ENCODE results near the gene AMIGO2.

AMIGO2 gene

DNA sequence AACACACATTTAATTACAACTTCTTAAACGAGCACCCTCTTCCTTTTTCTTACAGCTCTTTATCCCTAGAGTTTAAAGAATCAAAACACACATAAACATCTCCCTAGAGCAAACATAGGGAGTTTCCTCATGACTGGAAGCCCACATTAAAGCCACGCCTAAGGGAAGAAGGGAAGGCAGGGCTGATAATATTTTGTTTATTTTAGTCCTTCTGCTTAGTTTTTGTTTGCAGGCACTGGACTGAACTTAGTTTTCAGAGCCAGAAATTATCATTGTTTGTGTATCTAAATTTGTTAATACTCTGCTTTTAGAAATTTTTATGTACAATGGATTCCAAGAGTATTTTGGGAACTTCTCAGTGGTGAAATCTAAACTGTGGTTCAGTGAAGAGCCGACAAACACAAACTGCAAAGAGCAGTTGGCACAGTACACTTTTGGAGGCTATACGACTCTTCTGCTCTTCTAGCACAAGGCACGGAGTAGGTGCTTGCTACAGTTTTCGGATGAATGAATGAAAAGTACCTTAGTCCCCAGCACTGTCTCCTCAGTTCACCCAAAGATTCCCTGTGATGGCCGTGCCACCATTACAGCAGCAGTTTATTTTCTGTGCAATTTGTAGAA lies 17.6 kb upstream of the AMIGO2 start:
- no peak for DNase-seq

DNA sequence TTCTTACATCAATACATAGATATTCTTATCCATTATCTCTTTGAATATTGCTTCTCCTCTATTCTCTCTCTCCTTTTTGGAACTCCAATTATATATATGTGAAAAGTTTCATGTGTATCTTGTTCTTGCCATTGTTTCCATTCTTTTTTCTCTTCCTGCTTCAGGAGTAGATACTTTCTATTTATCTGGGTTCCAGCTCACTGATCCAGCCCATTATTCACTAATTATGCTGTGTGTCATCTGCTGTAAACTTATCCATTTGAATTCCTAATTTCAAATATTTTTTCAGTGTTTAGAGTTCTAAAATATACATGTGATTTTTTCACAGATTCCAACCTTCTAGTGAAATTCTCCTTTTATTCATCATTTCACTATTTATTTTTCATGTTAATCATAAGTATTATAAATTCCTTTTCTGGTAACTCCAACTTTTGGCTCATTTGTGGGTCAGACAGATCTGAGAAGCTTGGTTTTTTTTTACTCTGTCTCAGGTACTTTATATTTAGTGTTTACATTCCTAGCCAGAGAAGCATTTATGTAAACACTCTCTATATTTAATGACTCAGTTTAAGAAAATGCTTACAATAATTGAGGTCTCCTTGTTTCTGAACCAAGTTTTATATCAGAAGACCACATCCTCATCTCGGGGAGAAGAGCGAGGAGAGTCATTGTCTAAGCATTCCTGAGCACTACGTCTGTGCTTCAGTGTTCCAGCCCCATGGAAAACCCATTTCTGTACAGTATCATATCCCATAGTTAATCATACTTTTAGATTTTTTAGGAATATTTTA lies 15.9 kb upstream of the AMIGO2 start:
- no peak for DNase-seq

DNA sequence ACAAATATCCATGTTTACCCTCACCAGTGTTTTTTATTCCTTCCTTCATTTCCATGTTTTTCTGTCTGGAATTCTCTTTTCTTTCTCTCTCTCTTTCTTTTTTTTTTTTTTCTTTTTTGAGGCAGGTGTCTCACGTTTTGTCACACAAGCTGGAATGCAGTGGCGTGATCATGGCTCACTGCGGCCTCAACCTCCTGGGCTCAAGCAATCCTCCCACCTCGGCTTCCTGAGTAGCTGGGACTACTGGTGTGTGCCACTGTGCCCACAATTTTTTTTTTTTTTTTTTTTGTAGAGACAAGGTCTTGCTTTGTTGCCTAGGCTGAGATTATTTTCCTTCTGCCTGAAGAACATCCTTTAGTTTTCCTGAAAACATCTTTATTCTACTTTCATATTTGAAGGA lies 15.0 kb upstream of the AMIGO2 start:
- no peak for DNase-seq

DNA sequence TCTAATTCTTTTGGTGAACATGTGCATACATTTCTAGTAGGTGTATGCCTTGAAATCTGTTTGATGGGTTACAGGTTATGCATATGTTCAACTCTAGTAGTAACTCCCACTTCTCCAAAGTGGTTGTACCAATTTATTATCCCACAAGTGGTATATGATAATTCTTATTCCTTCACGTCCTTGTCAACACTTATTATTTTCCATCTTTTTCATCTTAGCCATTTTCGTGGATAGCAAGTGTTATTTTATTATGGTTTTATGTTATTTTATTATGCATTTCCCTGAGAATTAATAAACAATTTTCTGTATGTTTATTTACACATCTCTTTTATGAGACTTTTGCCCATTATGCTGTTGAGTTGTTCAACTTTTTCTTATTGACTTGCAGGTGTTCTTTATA lies 11.2 kb upstream of the AMIGO2 start:
- DNase-seq = no peak

DNA sequence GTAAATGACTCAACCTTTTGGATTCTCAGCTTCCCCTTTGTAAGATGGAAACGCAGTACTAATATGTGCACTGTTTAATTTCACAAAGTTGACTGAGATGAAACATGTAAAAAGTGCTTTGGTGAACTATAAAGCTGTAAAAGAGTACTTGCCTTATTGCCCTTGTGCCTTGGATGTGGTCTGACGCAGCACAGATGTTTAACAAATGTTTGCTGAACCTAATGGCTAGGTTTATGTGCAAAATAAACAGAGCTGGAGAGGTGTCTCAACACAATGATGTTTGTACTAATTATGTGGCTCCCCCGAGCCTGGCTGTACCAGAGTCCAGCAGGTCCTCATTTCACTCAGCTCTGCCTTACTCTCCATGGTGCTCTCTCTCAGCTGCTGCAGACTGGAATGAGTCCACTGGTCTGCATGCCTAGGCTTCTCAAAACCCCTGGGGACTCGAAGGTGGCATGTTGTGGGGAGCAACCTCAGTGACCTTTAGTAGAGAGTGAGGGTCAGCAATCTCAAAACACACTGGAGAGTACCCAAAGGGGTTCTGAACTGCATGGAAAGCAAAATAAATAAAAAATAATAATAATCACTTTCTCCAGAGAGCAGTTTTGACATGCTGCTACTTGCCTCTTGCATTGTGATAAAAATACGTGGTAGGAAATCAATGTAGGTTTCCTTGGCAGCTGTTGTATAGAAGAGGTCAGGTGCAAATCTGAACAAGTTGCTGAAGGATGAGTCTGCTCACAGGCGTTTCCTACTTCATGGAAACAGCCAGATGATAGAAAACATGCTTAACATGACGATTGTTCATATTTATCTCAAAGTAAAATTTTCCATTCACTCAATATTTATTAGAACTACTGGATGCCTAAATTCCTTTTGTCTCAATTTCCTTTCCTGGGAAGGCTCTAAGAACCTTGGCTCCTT lies 8.5 kb upstream of the AMIGO2 start:
- no peak for DNase-seq

DNA sequence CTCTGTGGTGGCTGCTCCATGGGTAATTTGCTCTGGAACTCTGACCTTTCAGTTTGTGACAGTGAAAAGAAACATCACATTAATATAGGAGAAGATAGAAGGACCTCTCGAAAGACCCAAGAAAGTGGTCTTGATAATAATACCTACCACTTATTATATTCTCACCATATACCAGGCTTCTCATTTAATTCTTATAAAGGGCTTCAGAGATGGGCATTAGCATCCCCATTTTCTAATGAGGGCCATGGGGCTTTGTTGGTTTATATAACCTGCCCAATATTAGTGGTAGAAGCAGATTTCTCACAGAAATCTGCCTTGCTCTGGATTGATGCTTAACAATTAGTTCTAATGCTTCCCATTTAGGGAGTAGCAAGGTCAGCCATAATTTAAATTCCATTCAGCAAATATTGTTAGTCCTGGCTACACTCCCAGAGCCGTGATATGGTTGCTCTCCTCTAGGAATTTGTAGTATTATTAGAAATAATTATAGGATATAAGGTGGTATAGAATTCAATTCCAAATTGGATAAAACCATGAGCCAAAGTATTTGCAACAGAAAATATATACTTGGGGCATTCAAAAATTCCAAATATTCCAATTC lies 7.4 kb upstream of the AMIGO2 start:
- no peak for DNase-seq

DNA sequence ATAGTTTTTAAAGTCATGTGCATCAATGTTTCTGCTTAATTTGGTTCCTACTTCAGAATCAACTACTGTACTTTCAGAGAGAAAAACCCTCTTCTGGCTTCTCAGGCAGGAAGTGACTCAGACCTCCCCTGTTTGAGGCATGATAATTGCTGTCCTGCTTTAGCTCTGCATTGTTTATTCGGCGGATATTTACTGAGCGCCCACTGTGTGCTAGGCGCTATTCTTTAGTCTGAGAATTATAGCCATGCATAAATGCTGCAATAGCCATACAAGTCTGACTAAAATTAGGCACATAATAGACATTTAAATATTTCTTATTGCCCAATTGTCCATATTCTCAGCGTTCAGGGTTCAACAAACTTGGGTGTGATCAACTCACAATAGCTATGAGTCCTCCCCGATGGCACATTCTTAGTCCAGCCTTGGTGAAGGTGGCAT lies 6.1 kb upstream of the AMIGO2 start:
- peak; percentile 16 for DNase-seq

DNA sequence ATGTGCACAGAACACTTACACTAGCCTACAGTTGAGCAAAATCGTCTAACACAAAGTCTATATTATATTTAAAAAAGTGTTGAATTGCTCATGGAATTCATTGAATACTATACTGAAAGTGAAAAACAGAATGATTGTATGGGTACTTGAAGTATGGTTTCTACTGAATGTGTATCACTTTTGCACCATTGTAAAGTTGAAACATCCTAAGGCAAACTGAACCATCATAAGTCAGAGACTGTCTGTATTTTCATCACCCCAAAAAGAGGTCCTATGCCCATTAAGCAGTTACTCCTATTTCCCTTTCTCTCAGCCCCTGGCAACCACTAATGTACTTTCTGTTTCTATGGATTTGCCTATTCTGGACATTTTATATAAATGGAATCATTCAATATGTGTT lies 4.4 kb upstream of the AMIGO2 start:
- no peak for DNase-seq

DNA sequence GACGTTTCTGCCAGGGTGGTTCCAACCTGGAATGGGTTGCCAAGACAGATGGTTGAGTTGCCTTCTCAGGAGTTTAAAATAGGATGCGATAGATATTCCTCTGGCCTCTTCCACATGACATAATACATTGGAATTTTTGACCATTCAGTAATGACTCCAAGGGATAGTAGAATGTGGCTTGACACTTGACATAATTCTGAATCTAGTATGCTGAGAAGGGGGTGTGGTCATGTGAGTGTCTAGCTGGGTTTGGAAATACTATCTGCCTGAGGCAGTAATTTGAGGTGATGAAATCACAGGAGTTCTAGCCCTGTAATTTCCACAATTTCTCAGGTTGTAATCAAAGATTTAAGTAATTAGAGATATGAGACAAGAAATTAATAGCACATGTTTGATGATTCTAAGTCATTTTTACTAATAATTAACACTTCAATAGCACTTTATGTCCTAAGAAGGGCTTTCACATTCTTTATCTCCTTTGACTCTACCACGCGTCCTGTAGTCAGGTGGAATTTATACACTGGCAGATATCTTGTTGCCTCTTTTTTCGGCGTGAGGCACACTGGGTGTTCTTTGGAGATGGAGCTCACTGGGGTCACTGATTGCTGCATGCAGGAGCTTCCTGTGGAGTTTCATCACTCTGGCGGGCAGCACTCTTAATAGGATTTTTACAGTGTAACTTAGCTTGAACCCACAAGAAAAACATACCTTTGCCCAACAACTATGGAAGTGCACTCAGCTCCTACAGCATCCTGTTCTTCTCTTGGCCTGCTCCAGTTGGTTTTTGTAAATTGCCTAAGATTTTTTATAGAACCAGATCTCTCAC lies 3.2 kb upstream of the AMIGO2 start:
- no peak for DNase-seq

DNA sequence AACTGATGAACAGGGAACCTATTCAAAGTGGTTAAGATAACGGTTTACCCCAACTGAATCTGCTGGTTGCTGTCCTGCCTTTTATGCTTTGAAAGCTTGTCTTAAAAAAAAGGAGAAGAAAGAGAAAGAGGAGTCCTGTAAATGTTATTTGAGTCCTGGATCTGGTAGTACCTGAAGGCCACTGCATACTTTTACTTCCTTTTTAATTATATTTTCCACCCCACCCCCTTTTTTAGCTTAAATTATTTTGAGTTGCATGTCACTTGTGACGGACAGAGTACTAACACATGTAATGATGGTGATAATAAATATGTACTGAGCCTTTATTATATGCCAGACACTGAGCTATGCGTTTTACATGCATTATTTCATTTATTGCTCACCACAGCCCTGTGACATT lies 2.5 kb upstream of the AMIGO2 start:
- DNase-seq = no peak

DNA sequence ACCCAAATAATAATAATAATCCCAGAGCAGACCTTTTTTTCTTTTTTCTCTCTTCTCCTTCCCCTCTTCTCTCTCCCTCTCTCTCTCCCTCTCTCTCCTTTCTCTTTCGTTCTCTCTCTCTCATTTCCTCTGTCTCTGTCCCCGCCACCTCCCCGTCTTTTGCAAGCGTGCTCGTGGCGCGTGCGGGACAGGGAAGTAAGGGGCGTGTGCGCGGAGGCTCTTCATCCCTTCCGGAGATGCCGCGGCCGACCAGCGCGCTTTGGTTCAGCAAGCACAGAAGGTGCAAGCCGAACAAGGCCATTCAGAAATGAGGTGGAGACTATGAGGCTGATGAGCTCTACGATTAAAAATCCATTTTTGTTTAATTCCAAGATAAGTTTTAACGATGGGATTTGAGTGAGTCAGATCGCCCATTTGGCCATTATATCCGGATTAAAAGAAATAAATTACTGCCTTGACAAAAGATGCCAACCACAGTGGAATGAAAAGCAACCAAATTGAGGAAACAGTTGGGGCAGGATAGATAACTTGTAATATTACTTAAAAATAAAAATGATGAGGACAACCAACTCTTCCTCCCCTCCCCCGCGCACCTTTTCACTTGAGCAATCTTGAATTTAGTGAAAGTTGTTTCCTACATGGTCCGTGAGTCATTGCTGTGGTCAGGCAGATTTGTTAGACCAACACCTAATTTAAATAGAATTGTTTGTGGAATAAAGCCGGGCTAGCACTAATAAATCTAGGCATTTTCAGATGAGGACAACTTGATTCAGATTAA lies 1.2 kb upstream of the AMIGO2 start:
- peak; percentile 32 for DNase-seq

DNA sequence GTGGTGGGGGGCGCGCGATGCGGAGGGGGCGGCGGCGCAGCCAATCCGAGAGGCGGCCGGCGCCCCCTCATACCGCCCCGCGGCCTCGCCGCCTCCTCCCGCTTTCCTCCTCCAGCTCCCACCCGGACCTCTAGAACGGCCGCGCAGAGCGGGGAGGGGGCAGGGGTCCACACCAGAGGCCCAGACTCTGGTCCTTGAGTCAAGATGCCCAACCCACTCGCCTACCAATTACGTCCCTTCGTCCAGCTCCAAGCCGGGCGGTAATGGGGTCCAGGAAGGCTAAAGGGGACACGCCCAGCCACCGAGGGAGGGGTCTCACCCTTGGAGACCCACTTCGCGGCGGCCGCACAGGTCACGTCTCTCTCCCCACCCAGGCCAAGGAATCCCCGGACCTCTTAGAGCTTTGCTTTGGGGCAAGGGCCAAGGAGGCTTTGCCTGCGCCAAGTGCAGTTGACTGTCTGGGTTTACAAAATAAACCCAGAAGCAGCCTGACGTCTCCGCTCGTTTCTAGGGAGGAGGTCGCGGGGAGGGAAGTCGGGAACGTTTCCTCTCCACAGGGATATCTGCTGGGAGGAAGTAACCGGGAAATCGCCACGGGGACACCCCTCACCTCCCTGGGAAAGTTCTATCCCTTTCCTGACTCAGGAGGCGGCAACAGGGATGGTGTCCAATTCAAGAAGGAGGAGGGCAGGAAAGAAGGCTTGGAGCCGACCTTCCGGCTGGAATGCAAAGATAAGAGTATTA lies 394 bp upstream of the AMIGO2 start:
- peak; percentile 21 for DNase-seq

DNA sequence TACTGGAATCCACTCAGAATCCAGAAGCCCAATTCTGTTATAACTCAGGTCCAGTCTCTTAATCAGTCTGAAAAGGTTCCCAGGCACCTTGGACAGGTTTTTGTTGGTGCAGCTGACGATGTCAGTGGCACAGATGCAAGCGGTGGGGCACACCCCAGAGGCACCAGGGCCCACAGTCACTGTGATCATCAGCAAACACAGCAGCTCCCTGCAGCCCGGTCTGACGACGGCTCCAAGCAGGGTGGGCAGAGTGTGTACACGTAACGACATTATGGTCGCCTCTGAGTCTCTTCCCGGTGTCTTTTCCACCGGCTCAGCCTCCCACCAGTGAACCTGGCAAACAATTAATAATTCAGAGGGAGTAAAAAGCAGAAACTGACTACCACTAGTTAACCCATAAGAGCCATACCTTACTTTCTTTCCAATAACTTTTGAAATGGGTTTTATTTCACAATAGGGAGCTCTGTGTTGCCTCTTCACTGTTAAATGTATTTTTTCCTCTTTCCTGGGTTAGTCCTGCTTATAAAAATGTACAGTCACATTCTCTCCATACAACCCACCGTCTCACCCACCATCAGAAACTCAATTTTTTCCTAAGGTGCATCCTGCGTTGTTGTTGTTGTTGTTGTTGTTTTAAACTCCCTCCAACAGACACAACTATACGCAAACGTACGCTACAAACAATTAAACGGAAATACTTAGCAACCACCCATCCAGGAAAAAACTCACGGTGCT lies 859 bp downstream of the AMIGO2 start:
- peak; percentile 12 for DNase-seq

DNA sequence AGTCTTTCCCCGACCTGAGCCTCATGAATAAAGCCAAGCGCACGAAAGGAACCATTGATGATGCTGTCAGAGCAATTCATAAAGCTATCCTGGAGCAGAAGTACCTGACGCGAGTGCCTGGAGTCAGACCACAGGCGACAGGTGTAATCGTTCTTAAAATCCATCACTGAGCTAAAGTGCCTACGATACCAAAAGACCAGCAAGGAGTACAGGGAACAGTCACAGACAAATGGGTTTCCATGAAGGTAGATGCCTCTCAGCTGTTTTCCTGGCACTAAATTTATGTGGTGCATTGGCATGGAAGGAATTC lies 1.7 kb downstream of the AMIGO2 start:
- DNase-seq = no peak

DNA sequence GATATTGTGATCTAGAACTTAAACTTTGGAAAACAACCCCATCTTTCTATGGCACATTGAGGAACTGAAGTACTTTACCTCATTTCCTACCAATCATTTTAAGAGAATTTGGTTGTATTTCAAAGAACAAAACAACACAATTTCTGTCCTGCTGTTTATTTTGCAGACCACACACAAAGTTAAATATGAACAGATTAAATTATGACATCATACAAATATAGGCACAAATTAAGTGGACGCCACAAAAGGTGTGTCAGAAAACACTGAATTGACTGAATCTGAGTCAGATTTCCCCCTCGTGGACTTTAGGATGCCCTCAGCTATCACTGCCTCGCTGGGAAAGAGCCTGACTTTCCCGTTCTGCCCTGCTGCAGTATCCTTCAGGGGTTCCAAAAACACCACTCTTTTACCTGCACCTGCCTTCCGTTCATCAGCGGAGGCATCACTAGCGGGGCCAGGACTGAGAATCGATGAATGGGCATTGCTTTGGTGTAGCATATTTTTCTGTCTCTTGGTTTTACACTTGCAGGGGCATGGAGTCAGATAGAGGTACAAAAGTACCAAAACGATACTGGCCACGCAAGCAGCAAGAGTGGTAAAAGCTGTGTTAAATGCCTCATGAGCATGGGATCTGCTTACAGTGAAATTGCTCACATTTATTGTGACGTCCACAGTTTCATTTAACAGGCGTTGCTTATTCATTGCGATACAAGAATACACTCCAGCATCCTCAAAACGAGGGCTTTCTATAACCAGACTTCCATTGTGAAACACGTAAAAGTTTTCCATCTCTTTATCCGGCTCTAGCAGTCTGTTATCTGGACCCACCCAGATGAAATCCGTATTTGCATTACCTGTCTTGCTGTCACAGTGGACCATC lies 2.3 kb downstream of the AMIGO2 start:
- no peak for DNase-seq

DNA sequence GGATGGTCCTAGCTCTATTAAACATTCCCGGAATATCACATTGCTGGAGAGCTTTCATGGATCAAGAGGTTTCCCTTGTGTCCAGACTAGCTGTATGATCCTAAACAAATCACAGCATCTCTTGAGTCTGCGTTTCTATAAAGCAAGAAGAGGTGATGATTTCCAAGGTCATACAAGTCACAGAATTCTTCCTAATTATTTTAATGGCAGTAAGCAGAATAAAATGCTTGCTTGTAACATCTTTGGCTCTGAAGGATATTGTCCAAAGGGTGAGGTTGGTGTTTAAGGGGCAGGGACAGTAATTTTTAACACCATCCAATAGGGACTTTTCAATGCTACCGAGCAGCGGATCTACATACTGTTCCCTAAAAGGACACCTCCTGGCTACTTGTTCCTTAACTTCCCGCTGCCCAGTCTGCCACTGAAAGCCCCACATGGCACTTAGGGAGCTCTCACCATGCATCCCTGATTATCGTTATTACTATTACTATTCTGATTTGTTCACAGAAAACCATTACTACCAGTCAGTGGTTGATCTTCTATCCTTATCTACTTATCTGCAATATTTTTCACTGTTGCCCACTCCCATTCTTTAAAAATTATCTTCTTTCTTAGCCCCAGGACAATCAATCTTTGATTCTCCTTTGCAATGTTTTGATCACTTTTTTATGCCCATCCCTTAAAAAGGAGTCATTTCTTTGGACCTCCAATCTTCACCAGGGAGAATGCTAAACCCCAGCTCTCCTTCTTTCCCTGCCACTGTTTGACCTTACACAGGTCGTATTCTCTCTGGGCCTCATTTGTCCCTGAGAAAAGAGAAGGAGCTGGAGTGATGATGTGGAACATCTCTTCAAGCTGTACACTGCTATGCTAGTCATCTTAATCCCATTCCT lies 4.3 kb downstream of the AMIGO2 start:
- no peak for DNase-seq

DNA sequence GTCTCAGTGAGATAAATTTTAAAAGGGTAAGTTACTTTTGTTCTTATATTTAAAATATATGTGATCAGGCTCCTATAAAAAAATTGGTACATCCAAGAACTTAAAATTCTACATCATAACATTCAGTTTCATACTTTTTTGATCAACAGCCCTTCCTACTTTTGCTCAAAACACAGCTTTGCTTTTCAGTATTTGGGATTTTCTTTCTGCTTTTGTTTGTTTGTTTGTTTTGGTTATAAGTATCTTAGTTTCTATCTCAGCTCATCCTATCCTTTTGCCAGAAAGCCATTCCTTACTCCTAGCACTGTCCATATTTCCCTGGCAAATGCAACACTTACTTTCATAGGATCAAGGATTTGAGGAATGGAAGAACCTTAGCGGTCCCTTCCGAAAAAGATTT lies 5.0 kb downstream of the AMIGO2 start:
- no peak for DNase-seq

DNA sequence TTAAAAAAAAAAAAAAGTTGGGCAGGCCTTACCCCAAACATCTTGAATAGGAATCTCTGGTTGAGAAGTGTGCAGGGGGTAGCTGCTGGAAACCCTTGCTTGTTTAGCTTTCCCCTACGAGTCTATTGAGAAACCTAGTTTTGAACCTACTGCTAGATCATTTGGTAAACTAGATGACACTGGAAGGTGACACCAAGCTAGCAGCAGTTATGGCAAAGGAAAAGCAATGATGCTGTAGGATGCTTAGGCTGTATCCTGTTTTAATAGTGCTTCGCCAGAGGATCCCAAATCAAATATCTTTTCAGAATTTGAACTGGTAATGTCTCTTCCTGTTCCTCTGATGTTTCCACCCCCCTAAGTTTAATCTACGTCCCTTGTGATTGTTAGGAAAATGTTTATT lies 5.8 kb downstream of the AMIGO2 start:
- no peak for DNase-seq

Data from T-helper 9 cell (primary cell).